ENCODE results near the gene KRTAP12-1. TPM values are rescaled to one million over a fixed set of nuclear protein-coding genes. Genes with fewer than 3 reads are reported as not detected.
A peak's percentile ranks its signal among the peaks of the same experiment; 100 is the strongest.
"Not testable (repeated sequence)": the region's sequence is repeated elsewhere in the genome, so short reads cannot be mapped to it uniquely, and the experiment has no call there.

The KRTAP12-1 gene
- total and polyA plus RNA-seq, 3 experiments from 2014 or later = not detected

DNA sequence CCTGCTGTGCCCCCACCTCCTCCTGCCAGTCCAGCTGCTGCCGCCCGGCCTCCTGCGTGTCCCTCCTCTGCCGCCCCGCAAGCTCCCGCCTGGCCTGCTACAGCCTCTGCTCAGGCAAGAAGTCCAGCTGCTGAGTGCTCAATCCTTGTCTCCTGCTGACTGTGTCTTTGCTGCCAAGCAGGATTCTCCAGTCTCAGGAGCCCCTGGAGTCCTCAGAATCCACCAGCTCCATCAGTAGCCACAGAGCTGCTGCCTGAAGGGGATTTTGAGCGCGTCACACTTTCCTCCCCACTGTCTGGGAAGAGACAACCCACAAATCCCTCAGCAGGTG lies 34.8 kb downstream of the KRTAP12-1 start:
- Histone ChIP-seq H3K36me3 (ENCODE audit: insufficient read depth, low read length) (no peaks in the 10 kb centered on the region), H3K4me3 (ENCODE audit: low read length) (no peak overlapping the region), H3K9me3 (ENCODE audit: low read length) (no peaks in the 10 kb centered on the region), H3K27me3 (ENCODE audit: insufficient read depth, low read length, poor library complexity, severe bottlenecking) (no peaks in the 10 kb centered on the region), H3K27ac (ENCODE audit: low read depth, low read length) (no peak overlapping the region), H3K4me1 (ENCODE audit: insufficient read depth, low read length) (no peaks in the 10 kb centered on the region)
- no peak for DNase-seq
- POLR2A ChIA-PET = interaction anchor here (0.5 kb wide), 1 partner anchor 35 kb away, joined by 3 read pairs; no protein-coding TSS in a partner anchor
- Mint-ChIP-seq H3K27me3 (no peaks in the 10 kb centered on the region), H3K27ac (peak overlapping the region in 2 of 8 donors; percentile 12 to 45), H3K36me3 (peaks cover 1 to 20% (median 5%) of the 10 kb centered on the region in 3 donors), H3K9me3 (peaks cover 19 to 33% (median 26%) of the 10 kb centered on the region in 5 donors), H3K4me1 (peaks cover 0 to 10% (median 9%) of the 10 kb centered on the region in 3 donors), H3K4me3 (no peak overlapping the region)
- CTCF ChIA-PET = no interaction called here

GRCh38 chr21:44646366-44647221 lies 35.4 kb downstream of the KRTAP12-1 start, which contains the start of gene KRTAP10-11:
Gene KRTAP10-11 (plus strand): TSS chr21:44646414. CDS start chr21:44646459, 45 bp downstream.
- H3K4me1 ChIP-seq (ENCODE audit: insufficient read depth, low read length); H3K27me3 Mint-ChIP-seq; H3K9me3 ChIP-seq (ENCODE audit: low read length); POLR2A ChIA-PET; H3K27me3 ChIP-seq (ENCODE audit: insufficient read depth, low read length, poor library complexity, severe bottlenecking); H3K27ac ChIP-seq (ENCODE audit: low read depth, low read length); CTCF ChIA-PET; DNase-seq; H3K4me1 Mint-ChIP-seq; H3K4me3 Mint-ChIP-seq; H3K4me3 ChIP-seq (ENCODE audit: low read length); H3K36me3 ChIP-seq (ENCODE audit: insufficient read depth, low read length): not testable (repeated sequence)
- Mint-ChIP-seq H3K27ac (peak within 1 kb of the TSS in 4 of 8 donors; percentile 12 to 74 (median 57)), H3K9me3 (peaks cover 19 to 34% (median 26%) of the 10 kb centered on the region in 5 donors), H3K36me3 (peaks cover 1 to 20% (median 5%) of the 10 kb centered on the region in 3 donors)

GRCh38 chr21:44644878-44645277 lies 37.1 kb downstream of the KRTAP12-1 start:
- H3K36me3 ChIP-seq (ENCODE audit: insufficient read depth, low read length) = no peaks in the 10 kb centered on the region
- no peak overlapping the region for H3K4me3 Mint-ChIP-seq
- H3K27ac Mint-ChIP-seq = peak overlapping the region in 1 of 8 donors; percentile 9
- peaks cover 2 to 15% of the 10 kb centered on the region in 2 donors for H3K27me3 Mint-ChIP-seq
- ChIA-PET POLR2A (interaction anchor here (1.1 kb wide), 1 partner anchor 12 kb away, joined by 3 read pairs; the partner anchor contains the start of gene KRTAP12-3), CTCF (interaction anchor here (0.8 kb wide), 1 partner anchor 15 kb away, joined by 3 read pairs; no protein-coding TSS in a partner anchor)
- H3K27ac ChIP-seq (ENCODE audit: low read depth, low read length) = no peak overlapping the region
- no peaks in the 10 kb centered on the region for H3K4me1 ChIP-seq (ENCODE audit: insufficient read depth, low read length)
- no peaks in the 10 kb centered on the region for H3K27me3 ChIP-seq (ENCODE audit: insufficient read depth, low read length, poor library complexity, severe bottlenecking)
- H3K36me3 Mint-ChIP-seq = peaks cover 1 to 29% (median 5%) of the 10 kb centered on the region in 3 donors
- H3K4me3 ChIP-seq (ENCODE audit: low read length) = no peak overlapping the region
- H3K9me3 ChIP-seq (ENCODE audit: low read length) = no peaks in the 10 kb centered on the region
- H3K9me3 Mint-ChIP-seq = peaks cover 22 to 38% (median 32%) of the 10 kb centered on the region in 5 donors
- no peak for DNase-seq
- peaks cover 0 to 6% (median 5%) of the 10 kb centered on the region in 3 donors for H3K4me1 Mint-ChIP-seq

GRCh38 chr21:44643741-44644310 lies 38.1 kb downstream of the KRTAP12-1 start:
- no peak overlapping the region for H3K27ac Mint-ChIP-seq
- no peaks in the 10 kb centered on the region for H3K4me1 ChIP-seq (ENCODE audit: insufficient read depth, low read length)
- H3K27me3 Mint-ChIP-seq = peaks cover 2 to 17% of the 10 kb centered on the region in 2 donors
- H3K27me3 ChIP-seq (ENCODE audit: insufficient read depth, low read length, poor library complexity, severe bottlenecking) = no peaks in the 10 kb centered on the region
- H3K4me3 ChIP-seq (ENCODE audit: low read length) = no peak overlapping the region
- peaks cover 1 to 31% (median 5%) of the 10 kb centered on the region in 3 donors for H3K36me3 Mint-ChIP-seq
- H3K9me3 Mint-ChIP-seq = peaks cover 24 to 38% (median 32%) of the 10 kb centered on the region in 5 donors
- ChIA-PET CTCF (no interaction called here), POLR2A (interaction anchor here (1.1 kb wide), 1 partner anchor 14 kb away, joined by 3 read pairs; the partner anchor contains the start of gene KRTAP12-3)
- peaks cover 0 to 6% (median 5%) of the 10 kb centered on the region in 3 donors for H3K4me1 Mint-ChIP-seq
- H3K36me3 ChIP-seq (ENCODE audit: insufficient read depth, low read length) = no peaks in the 10 kb centered on the region
- H3K4me3 Mint-ChIP-seq = no peak overlapping the region
- DNase-seq = no peak
- H3K27ac ChIP-seq (ENCODE audit: low read depth, low read length) = no peak overlapping the region
- H3K9me3 ChIP-seq (ENCODE audit: low read length) = no peaks in the 10 kb centered on the region

- H3K4me1 Mint-ChIP-seq = no peaks in the 10 kb centered on the region
- Histone ChIP-seq H3K36me3 (ENCODE audit: insufficient read depth, low read length) (no peaks in the 10 kb centered on the region), H3K4me1 (ENCODE audit: insufficient read depth, low read length) (no peaks in the 10 kb centered on the region), H3K27me3 (ENCODE audit: insufficient read depth, low read length, poor library complexity, severe bottlenecking) (no peaks in the 10 kb centered on the region), H3K4me3 (ENCODE audit: low read length) (no peak overlapping the region), H3K9me3 (ENCODE audit: low read length) (no peaks in the 10 kb centered on the region), H3K27ac (ENCODE audit: low read depth, low read length) (no peak overlapping the region)
- no peak overlapping the region for H3K27ac Mint-ChIP-seq
- peaks cover 1 to 31% (median 5%) of the 10 kb centered on the region in 3 donors for H3K36me3 Mint-ChIP-seq
- peaks cover 2 to 17% of the 10 kb centered on the region in 2 donors for H3K27me3 Mint-ChIP-seq
- ChIA-PET POLR2A (no interaction called here), CTCF (no interaction called here)
- peaks cover 24 to 34% (median 32%) of the 10 kb centered on the region in 5 donors for H3K9me3 Mint-ChIP-seq
- DNase-seq = no peak
- no peak overlapping the region for H3K4me3 Mint-ChIP-seq
Observed at GRCh38 chr21:44640761-44641160, 41.2 kb downstream of the KRTAP12-1 start.

GRCh38 chr21:44639331-44639655 lies 42.7 kb downstream of the KRTAP12-1 start:
- H3K36me3 Mint-ChIP-seq = peaks cover 0 to 24% (median 1%) of the 10 kb centered on the region in 3 donors
- CTCF ChIA-PET = no interaction called here
- no peak overlapping the region for H3K4me3 ChIP-seq (ENCODE audit: low read length)

GRCh38 chr21:44638506-44639330 lies 43.2 kb downstream of the KRTAP12-1 start:
- H3K27me3 Mint-ChIP-seq = peaks cover 2 to 17% of the 10 kb centered on the region in 2 donors
- H3K9me3 ChIP-seq (ENCODE audit: low read length); H3K4me3 Mint-ChIP-seq; POLR2A ChIA-PET; H3K4me1 Mint-ChIP-seq; H3K27ac Mint-ChIP-seq; H3K36me3 ChIP-seq (ENCODE audit: insufficient read depth, low read length); H3K4me1 ChIP-seq (ENCODE audit: insufficient read depth, low read length); H3K4me3 ChIP-seq (ENCODE audit: low read length); H3K27me3 ChIP-seq (ENCODE audit: insufficient read depth, low read length, poor library complexity, severe bottlenecking); H3K27ac ChIP-seq (ENCODE audit: low read depth, low read length); DNase-seq: not testable (repeated sequence)
- CTCF ChIA-PET = interaction anchor here (1.5 kb wide), 1 partner anchor 19 kb away, joined by 3 read pairs; no protein-coding TSS in a partner anchor
- H3K36me3 Mint-ChIP-seq = peaks cover 0 to 20% (median 1%) of the 10 kb centered on the region in 3 donors
- H3K9me3 Mint-ChIP-seq = peaks cover 10 to 17% (median 16%) of the 10 kb centered on the region in 5 donors

More at GRCh38 chr21:44639331-44639655, 42.7 kb downstream of the KRTAP12-1 start:
- Histone ChIP-seq H3K27ac (ENCODE audit: low read depth, low read length) (no peak overlapping the region), H3K27me3 (ENCODE audit: insufficient read depth, low read length, poor library complexity, severe bottlenecking) (no peaks in the 10 kb centered on the region), H3K4me1 (ENCODE audit: insufficient read depth, low read length) (no peaks in the 10 kb centered on the region), H3K9me3 (ENCODE audit: low read length) (no peaks in the 10 kb centered on the region), H3K36me3 (ENCODE audit: insufficient read depth, low read length) (no peaks in the 10 kb centered on the region)
- no peak for DNase-seq
- H3K9me3 Mint-ChIP-seq = peaks cover 15 to 23% (median 21%) of the 10 kb centered on the region in 5 donors
- H3K4me3 Mint-ChIP-seq = no peak overlapping the region
- POLR2A ChIA-PET = no interaction called here
- peaks cover 2 to 17% of the 10 kb centered on the region in 2 donors for H3K27me3 Mint-ChIP-seq
- H3K27ac Mint-ChIP-seq = no peak overlapping the region
- no peaks in the 10 kb centered on the region for H3K4me1 Mint-ChIP-seq
